ENCODE measurements around the gene TAF11.
"Not testable (repeated sequence)": the region's sequence is repeated elsewhere in the genome, so short reads cannot be mapped to it uniquely, and the experiment has no call there.

Gene TAF11

GRCh38 chr6:34860776-34861175 lies 27.1 kb downstream of the TAF11 start:
- DNase-seq = no peak

- no peak for DNase-seq
These were observed 27.9 kb downstream of the TAF11 start for GRCh38 chr6:34859951-34860350.

DNA sequence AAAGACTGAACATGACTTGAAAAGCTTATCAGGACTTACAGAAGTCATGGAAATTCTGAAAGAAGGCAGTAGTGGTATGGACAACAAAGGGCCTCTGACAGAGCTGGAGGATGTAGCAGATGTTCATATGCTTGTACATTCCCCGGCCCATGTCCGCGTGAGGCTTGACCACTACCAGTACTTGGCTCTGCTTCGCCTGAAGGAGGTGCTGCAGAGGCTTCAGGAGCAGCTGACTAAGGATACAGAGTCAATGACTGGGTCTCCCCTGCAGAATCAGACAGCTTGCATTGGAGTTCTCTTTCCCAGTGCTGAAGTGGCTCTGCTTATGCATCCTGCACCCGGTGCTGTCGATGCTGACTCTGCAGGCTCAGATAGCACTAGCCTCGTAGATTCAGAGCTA lies 29.2 kb downstream of the TAF11 start:
- DNase-seq = no peak

GRCh38 chr6:34855463-34855862 lies 32.4 kb downstream of the TAF11 start:
- no peak for DNase-seq

- DNase-seq = no peak
These were observed 35.3 kb downstream of the TAF11 start for GRCh38 chr6:34852406-34853085.

- DNase-seq = no peak
These were observed 36.5 kb downstream of the TAF11 start for GRCh38 chr6:34851361-34851760.

DNA sequence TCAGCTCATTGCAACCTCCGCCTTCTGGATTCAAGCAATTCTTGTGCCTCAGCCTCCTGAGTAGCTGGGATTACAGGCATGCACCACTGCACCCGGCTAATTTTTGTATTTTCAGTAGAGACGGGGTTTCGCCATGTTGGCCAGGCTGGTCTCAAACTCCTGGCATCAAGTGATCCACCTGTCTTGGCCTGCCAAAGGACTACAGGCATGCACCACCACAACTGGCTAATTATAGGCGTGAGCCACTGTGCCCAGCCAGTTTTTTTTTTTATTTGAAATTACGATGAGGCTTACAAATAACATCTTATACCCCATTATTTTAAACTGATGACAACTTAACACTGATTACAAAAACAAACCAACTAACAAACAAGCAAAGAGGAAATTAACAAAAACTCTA lies 38.8 kb downstream of the TAF11 start:
- DNase-seq = not testable (repeated sequence)

GRCh38 chr6:34839666-34840352 lies 48.0 kb downstream of the TAF11 start:
- DNase-seq = no peak

- DNase-seq = no peak
These were observed 50.3 kb downstream of the TAF11 start for GRCh38 chr6:34837528-34837927.

DNA sequence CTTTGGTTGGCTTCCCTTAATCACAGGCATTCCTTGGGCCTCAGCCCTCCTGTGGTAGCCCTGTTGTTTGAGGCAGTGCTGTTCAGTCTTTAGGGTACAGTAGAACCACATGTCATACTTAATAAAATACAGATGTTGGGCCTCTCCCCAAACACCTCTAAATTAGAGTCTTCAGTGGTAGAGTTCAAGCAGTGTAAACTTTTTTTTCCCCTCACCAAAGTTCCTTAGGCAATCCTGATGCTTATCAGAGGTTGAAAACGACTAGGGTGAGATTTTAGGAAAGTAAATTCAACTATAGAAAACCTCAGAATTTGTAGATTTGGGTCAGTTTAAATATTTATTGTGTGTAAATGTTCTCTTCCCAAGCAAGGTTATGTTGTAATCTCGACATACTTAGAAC lies 51.4 kb downstream of the TAF11 start:
- DNase-seq = no peak

- DNase-seq = no peak
These were observed 51.8 kb downstream of the TAF11 start for GRCh38 chr6:34836008-34836407.

DNA sequence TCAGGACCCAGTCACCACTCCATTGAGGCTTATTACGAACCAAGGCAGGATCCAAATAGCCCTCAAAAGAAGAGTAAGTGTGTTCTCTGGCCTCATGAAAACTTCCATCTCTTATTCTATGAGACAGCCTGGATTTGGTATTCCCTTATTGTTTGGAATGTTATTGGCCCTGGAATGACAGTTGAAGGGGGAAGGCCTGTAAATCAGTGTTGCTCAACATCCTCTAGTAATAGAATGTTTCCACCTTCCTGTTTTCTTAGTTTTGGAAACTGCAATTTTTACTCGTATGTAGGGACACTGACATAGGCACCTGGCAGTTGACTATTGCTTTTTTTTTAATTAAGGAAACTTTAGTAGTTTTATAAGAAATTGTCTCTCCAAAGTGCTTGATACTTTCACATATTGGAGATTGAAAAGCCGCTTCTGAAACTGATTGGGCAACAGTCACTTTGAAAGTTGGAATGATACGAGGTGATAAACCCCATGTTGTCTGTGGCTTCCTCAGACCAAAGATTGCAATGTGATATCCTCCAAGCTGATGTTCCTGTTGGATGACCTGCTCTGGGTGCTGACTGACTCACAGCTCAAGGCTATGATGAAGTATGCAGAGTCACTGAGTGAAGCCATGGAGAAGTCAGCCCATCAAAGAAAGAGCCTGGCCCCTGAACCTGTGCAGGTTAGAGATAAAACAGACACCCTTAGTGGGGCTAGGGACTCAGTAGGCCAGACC lies 52.9 kb downstream of the TAF11 start:
- no peak for DNase-seq

DNA sequence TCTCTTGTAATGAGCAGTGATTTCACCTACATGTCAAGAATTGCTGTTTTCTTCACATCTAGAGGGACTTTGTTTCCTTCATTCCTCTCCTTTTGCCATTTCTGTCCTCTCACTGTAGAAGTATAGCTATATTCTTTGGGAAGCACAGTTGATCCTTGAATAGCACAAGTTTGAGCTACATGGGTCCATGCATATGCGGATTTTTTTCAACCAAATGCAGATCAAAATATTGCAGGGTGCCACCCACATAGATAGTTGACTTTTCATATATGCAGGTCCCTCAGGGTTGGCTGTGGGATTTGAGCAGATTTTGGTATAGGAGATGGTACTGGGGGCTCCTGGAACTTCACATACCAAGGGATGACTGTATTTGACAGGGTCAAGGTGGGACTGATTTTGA lies 54.9 kb downstream of the TAF11 start:
- no peak for DNase-seq

GRCh38 chr6:34829137-34829536 lies 58.7 kb downstream of the TAF11 start:
- DNase-seq = no peak
